Measurements from ENCODE around the gene PMEPA1.

Gene PMEPA1

DNA sequence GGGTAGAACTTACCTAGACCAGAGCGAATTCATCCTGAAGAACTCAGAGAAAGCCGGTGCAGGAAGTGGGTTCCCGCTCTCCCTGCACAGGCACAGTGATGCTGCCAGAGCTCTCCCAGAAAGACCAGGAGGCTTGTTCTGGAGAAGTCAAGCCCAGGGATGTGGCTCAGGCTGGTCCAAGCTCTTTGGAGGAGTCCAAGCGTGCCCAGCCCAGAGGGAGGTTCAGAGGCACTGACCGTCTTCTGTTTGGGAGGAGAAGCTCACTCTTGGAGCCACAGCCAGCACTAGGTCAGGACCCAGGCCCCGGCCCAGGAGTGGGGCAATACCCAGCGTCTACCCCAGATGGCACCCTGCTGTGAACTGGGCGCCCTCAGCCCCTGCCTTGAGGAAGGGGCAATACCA is 1.5 kb upstream of the PMEPA1 start:
- DNase-seq: peak in 2 of 14 donors; percentile 20 to 31

DNA sequence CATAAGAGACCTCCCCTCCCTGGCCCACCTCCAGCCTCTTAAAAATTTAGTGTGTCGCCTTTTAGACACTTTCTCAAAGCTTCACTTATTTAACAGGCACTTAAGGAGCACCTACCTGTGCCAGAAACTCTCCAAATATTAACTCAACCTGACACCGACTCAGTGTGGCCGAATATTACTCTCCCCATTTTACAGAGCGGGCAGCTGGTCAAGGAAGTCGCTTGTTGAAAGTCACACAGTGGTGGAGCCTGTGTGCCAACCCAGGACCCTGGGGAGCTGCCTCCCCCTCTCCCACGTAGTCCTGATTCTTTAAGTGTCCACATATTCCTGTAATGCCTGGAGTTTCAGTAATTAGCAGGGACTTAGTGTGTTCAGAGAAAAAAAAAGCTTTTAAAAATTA is 1.0 kb upstream of the PMEPA1 start:
- no peak for DNase-seq

DNA sequence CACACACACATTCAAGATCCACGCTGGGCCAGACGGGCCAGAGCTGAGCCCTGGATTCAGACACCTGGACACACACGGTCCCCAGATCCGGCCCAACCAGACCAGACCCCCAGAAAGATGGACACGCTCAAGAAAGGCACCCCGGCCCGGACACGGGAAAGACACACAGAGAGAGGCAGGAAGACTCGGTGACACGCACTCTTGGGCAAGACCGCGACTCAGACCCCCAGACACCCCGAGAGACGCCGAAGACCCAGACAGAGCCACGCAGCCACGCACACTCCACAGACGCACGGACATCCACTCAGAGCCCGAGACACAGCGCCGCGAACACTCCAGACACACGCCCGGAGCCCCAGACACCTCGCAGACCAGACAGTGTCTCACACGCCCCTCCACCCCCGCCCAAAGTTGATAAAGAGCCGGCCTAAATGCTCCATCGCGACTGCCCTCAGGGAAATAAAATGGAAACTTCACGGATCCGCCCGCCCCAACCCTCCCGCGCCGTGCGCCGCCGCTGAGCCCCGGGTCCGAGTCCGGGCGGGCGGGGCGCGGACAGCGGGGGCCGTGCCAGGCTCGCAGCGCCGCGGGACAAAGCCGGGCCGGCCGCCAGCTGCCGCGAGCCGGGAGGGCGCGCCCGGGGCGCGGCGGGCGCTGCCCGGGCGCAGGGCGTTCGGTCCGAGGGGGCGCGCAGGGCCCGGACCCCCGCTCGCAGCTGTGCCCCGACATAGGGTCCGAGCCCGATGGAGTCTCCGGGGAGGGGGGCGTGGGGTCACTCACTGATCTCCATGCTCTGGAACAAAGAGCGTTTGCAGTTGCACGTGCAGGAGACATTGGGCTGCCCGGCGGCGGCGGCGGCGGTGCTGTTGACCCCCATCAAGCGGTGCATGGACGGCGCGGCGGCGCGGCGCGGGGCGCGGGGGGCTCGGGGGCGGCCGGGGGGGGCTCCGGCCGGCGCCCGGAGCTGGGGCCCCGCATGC is 831 bp downstream of the PMEPA1 start:
- DNase-seq: peak in 7 of 14 donors; percentile 11 to 64 (median 31)

DNA sequence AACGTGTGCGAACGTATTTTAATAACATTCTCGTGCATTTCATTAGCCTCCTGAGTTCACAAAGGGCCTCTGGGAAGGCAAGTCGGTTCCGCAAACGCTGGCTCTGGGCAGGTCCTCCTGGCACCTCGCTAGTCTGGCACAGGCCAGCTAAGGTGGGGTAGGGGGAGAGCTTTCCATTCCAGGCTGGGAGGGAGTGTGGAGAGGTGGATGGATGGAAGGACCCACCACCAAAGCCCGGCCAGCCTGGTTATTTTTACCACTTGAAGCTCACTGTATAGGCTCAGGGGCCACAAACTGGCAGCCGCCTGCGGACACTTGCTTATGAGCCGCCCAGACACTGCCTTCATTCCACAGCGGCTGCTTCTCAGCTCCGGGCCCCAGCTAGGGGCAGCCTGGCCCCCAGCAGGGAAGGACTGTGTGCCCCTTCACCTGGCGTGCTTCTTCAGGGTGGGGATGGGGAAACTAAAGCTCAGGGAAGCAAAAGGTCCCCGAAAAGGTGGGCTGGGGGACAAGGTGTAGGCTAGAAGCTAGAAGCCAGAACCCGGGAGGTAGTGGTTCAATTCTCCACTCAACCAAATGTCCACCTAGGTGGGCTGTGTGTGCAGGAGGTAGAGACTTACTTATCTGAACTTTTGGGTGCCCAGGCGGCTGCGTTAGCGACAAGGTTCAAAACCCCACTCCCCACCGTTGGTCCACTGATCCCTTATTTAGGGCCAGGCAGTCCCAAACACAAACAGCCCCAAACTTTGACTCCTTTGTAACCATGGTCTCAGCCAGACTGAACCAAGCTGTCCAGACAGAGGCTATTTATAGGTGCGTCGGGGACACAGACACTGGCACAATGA is 1.7 kb downstream of the PMEPA1 start:
- DNase-seq: peak in 3 of 14 donors; percentile 19 to 63 (median 28)

DNA sequence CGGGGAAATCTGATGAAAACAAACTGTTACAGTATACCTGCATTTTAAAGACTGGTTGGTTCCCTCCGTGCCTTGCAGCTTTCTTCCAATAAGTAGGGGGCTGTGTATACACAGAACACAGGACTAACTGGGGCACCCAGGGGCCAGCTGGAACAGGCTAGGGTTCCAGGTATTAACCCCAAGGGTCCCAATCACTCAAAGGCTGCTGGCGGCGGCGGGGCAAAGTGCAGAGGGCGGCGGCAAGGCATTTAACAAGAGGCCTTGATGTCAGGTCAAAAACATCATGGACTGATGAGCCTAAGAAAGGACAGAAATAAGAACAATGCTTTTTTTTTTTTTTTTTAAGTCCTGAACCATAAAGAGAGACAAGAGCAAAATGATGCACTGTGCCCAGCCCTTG is 2.5 kb downstream of the PMEPA1 start:
- DNase-seq: no peak

DNA sequence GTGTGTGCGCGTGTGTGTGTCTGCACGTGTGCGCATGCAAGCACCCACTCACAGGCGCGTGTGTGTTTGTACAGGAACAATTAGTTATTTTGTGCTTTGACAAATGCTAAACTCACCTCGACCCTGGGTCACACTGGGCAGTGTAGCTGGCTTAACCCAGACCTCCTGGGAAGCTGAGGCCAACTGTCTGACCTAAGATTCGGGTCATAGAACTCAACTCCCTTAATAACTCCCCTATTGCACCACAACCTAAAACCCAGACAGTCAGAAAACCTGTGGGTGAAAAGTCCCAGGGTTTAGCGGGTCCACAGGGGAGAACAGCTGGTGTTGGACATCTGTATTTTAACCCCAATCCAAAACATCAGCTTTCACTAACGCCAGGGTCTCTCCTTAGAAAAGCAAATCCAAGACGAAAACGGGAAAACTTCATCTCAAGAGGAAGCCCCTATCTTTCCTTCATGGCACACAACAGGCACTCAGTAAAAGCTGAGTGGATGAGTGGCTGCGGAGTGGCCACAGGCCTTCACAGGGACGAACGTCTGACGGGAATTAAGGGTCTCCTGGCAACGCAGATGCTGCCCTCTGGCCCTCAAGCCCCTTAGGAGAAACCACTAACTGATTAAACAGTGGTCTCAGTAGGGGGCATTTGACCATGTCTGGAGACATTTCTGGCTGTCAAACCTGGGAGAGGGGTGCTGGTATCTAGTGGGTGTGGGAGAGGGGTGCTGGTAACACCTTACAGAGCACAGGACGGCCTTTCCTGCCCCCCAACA is 4.5 kb downstream of the PMEPA1 start:
- no peak for DNase-seq

DNA sequence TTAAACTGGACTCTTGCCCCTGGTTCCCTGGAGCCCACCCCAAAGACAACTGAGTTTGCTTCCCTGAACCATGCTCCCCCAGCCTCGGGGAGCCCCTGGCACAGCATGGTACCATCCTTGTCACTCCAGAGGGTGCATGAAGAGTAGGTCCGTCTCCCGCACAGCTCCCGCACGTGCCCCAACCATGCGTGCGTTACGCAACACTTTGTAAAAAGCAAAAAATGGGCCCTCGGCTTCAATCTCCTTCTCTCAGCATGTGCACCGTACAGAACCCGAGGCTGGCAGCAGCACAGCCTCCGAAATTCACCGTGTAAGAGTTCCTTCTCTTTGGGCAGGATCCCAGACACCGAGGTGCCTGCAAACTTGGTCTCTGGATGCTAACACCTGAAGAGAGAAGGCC is 5.6 kb downstream of the PMEPA1 start:
- no peak for DNase-seq

DNA sequence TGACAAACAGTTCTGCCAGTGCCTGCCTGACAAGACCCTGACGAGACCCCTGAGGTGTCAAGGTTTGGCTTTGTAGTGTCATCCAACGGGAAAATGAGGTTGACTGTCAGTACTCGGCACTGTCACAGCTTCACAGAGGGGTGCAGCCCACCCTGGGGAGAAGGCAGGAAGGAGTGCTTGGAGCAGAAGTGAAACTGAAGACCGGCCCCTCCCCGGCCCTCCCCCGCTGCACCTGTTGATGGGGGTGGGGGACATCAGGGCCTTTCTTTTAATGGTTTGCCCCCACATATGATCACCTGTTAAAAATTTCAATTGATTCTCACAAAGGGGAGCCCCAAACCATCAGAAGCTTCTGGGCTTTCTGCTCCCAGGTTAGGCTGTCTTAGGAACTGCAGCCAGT is 6.8 kb downstream of the PMEPA1 start:
- no peak for DNase-seq

DNA sequence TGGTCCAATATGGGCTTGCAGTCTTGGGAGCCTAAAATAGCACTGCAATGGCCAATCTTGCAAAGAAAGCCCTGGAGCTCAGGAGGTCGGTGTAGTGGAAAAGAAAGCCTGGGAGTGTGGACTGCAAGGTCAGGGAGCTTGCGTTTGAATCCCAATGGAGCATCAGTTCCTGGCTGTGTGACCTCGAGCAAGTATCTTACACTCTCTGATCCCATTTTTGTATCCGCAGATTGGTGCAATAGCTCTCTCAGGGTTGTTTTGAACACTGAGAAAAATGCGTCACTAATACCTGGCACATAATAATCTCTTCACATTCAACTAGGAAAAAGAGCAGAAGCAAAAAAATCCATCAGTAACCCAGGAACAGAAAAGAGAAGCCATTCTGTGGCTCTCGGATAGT is 7.3 kb downstream of the PMEPA1 start:
- no peak for DNase-seq

DNA sequence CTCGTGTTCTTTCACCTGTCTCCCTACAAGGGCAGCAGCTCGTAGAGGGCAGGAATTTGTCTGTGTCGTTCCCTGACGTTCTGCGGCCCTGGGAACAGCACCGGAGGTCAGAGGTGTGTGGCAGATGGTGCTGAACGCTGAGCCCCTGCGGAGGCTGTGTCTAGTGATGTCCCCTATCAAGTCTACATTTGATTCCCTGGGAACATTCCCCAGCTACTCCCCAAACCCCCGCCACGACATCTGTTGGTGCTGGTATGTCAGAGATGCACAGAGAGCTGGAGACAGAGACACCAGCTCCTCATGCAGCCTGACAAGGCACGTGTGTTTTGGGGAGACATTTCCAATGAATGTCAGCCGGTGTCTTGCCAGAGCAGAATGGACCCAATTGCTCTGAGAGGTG is 7.7 kb downstream of the PMEPA1 start:
- no peak for DNase-seq

DNA sequence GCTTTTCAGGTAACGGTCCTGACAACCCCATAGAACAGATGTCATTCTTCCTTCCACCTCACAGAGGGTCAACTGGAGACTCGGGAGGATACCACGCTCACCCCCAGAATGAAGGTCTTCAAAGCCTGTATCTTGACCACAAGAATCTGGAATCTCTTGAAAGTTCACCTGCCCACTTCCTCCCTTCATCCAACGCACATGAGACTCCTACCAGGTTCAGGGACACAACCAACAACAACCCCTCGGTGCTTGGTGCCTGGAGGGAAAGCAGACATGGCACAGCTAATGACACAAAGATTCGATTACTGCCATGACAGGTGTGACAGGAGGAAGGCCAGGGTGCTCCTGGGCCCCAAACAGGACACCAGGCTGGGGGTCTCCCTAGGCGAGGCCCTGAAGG is 8.2 kb downstream of the PMEPA1 start:
- no peak for DNase-seq

DNA sequence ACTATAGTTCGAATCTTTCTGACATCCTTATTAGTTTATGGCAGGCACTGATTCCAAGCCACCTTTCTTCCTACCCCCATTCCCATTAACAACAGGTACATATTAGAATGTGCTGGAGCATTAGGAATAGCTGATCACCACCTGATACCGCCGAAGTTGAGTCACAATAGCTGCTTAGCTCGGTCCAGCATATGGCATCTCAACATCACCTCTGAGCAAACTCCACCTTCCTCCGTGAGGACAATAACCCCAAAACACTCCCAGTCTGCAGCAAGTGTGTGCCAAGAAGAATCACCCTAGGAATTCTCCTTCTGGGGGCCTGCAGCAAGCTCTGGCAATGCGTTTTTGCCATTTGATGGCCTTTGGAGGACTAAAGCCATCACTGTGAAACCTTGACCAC is 8.7 kb downstream of the PMEPA1 start:
- DNase-seq: no peak

DNA sequence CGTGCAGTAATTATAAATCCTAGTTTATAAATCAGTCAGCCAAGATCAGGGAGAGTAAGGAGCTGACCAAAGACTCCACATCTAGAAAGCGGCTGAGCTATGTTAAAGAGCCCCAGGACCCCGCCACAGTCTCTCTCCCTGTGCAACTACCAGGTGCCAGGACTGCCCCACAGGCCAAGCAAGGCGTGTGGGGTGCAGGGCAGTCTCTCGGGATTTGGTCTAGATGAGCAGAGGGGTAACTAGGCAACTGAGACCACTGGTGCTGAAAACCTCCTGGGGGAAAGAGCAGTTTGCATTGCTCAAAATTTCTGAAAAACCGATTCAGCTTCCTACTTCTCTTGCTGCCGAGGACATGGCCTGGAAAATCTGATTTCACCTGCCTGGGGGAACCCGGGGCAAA is 10.4 kb downstream of the PMEPA1 start:
- no peak for DNase-seq

DNA sequence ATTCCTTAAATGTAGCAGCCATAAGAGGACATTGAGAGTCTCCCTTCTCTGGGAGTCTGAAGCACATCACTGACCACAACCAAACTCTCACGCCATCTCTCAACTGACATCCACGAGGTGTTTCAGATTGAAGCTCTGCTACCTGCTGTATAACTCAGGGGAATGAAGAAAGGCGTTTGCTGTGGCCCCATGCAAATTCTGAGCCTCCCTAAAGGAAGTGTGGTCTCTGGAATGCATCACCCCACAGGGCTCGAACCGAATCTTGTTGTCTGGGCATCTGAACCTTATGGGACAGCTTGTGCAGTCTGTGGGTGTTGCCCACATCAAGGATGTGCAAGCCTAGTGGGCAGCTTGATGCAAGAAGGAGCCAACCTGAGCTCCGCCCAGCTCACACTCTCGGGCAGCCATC is 10.9 kb downstream of the PMEPA1 start:
- no peak for DNase-seq

DNA sequence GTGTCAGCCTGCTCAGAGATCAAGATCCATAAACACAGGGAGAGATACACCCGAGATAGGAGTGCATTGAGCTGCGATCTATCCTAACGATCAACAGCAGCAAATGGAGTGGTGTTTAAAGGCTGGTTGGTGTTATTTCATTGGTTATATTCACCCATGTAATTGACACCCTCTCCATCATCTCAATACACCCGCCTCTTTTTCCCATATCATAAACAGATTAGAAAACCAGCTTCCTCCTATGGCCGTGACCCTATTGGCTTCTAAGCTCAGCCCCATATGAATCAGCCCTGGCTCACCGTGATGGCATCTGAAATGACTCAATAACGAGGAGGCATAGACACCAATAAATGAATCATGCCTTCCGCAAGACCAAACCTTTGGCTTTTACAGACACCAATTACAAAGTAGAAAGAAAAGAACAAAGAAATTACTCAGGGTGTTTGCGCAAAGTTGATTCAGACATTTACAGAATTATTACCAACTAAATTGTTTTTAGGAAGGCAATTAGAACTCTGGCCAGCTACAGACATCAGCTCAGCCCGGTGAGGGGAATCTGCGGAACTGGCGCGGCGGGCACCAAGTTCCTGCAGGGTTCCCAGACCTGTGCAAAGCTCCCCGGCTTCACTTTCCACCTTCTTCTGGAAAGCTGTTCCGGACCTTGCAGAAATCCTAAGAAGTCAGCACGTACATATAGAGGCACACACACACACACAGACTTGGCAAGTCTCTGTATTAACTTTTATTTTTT is 11.5 kb downstream of the PMEPA1 start:
- no peak for DNase-seq

DNA sequence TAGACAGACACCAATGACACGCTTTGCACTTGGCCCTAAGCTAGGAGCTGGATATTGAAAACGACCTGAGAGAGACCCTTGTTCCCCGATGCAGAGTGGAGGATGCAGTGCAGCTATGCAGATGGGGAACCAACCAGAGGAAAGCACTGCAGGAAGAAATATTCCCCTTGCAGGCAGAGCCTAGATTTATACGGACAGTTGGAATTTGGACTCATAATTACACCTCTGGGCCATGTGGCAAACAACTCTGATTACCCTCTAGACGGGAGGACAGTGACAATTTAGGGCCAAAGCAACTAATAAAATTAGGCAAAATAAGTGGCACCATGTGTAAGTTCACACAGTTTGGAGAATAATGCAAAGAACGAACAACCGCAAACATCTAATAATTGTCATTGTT is 12.3 kb downstream of the PMEPA1 start:
- DNase-seq: no peak

DNA sequence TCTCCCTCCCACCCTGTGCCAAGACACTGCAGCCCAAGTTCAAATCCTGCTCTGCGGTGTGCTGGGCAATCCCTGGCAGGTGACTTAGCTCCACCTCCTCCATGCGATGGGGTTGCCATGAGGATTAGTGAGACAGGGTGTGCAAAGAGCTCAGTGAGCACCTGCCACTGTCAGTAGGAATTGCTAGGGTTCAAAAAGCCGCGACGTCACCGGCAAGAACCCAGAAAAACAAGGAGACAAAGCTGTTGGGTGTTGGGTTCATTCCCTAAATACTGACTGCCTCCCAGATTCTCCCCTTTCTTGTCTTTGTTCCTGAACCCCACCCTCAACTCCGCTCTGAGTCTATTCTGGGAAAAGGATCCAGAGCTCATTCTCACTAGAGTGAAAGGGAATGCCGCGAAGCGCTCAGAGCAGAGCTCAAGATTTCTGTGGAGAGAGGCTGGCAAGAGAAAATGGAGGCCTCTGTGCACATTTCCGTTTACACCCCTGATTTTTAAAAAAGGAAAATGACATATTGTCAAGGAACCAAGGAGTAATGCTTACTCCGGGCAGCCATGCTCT is 13.3 kb downstream of the PMEPA1 start:
- no peak for DNase-seq

DNA sequence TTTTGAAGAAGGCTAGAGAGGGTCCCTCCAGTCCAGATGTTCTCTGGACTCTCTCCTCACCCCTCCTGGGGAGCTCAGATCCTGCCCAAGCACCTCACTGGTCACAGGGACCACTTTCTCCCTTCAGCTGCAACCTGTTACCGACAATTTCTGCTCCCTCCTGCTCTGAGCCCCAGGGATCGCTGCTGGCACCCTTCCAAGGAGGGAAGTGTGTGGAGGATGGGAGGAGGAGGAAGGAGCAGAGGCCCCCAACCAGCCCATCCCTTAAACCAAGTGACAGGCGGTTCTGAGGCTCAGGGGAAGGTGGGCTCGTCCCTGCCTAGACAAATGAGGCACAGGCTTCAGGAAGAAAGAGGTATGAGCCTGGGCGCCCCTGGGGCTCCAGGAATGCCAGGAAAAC is 13.9 kb downstream of the PMEPA1 start:
- no peak for DNase-seq

DNA sequence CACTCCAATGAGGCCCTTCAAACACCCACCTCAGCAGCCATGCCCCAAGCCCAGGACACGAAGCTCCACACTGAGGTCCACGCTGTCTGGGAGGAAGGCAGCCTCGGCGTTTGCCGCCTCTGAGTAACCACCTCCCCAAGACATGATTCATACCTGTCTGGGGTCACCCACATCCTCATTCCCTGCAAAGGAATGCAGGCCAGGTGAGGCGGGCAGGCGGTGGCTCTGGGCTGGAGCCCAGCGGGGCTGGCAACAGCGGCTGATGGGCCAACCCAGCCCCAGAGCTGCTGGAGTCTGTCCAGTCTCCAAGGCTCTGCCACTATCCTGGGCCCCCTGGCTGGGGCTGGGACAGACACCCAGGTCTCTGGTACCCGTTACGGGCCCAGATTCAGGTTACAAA is 14.8 kb downstream of the PMEPA1 start:
- no peak for DNase-seq

DNA sequence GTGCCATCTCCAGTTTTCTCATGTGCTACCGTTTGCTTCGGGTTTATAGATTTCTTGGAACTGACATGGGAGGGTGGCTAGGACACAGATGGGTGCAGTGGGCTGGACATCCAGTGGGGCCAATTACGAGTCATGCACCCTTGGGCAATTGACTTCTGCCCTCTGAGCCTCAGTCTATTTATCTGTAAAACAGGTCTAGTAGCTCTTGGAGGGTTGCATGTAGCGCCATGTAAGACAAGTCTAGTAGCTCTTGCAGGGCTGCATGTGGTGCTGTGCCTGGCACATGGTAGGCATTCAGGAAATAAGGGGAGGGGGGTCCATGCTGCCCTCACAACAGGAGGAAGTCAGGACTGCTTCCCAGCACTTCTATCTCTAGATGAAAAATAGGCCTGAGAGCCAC is 15.3 kb downstream of the PMEPA1 start:
- DNase-seq: no peak

DNA sequence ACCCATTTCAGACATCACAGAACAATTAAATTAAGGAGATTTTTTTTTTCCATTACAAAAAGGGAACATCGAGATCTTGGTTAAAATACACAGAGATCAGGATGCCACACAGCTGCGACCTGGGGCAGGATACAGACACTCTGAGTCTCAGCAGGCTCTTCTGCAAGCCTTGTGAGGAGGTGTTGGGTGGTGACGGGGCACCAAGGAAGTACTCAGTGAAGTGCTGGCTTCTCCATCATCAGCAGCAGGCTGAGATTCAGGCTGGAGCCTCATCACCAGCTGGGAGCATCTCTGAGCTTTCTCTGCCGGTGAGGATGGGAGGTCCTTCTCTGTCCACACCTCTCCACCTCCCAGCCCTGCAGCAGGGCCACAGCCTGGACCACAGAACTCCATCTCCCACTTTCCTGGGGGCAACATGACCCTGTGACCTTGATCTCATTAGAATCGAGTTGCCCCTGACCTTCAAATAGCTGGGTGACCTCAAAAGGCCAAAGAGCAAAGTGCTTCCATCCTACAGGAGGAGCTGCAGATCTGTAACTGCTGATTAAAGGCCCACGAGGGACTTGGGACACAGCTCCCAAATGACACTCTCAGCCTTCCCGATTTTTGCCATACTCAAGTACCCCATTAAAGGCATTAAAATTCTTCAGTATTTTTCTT is 16.0 kb downstream of the PMEPA1 start:
- DNase-seq: no peak
